Measurements from ENCODE around the gene CNTFR. TPM values are rescaled to one million over a fixed set of nuclear protein-coding genes. Genes with fewer than 3 reads are reported as not detected.

CNTFR gene
- total and polyA plus RNA-seq, 10 of the 15 experiments (the other 5 are each of a cell fraction or from before 2014, with no cell fraction given), result not detected

GRCh38 chr9:34610434-34611206 is 21.1 kb upstream of the CNTFR start:
- Histone ChIP-seq H3K27ac (ENCODE audit: control insufficient read depth, insufficient read depth) (no peak overlapping the region), H2AFZ (ENCODE audit: control insufficient read depth, low read depth, low read length) (no peak overlapping the region), H3K36me3 (ENCODE audit: control insufficient read depth in 2 of 2, insufficient read depth in 2 of 2, low read length in 1 of 2) (peaks cover 0 to 2% of the 10 kb centered on the region in 2 experiments; a peak in 1 of 4 replicates), H3K27me3 (replicated peaks in 1 of 2; ENCODE audit: control insufficient read depth in 2 of 2, insufficient read depth in 2 of 2, low read length in 1 of 2) (no peaks in the 10 kb centered on the region), H3K9ac (ENCODE audit: control insufficient read depth, insufficient read depth, low read length) (no peak overlapping the region), H4K20me1 (ENCODE audit: control insufficient read depth, insufficient read depth) (no peaks in the 10 kb centered on the region), H3K9me3 (replicated peaks; ENCODE audit: control insufficient read depth, insufficient read depth, low read length) (no peaks in the 10 kb centered on the region; the same call in 2 of the 3 replicates), H3K4me1 (ENCODE audit: control insufficient read depth, insufficient read depth, low read length) (peaks cover 6% of the 10 kb centered on the region; the same call in 1 of the 2 replicates), H3K79me2 (ENCODE audit: control insufficient read depth, insufficient read depth, low read length) (peaks cover 6% of the 10 kb centered on the region), H3K4me3 (peak overlapping the region; percentile 81; the same call in 1 of the 2 replicates), H3K4me2 (ENCODE audit: control insufficient read depth, insufficient read depth) (peak overlapping the region; percentile 86)
- RAD21 ChIA-PET (ENCODE audit: unreplicated experiment), result interaction anchor here (0.8 to 1.2 kb wide), 2 partner anchors 24 to 36 kb away, joined by 3 to 4 read pairs; partner anchors contain the start of gene GALT
- CTCF ChIA-PET, result interaction anchor here (1.0 to 5.6 kb wide), 5 partner anchors 10 to 1579 kb away, joined by 3 to 118 read pairs (median 3); partner anchors contain the start of genes DCTN3 and SIGMAR1
- intact Hi-C loops (cut with micrococcal nuclease; ENCODE audit: unreplicated experiment), result no loop called here
- TF ChIP-seq HDAC6 (IDR thresholded peaks at IDR 0.05; ENCODE audit: unreplicated experiment) (no peak), SRF (IDR thresholded peaks at IDR 0.05; ENCODE audit: low read depth in 2 of 2, low read length in 2 of 2) (peak in 1 of 2 experiments; percentile 76; a peak in 2 of 4 replicates), POLR2AphosphoS5 (IDR thresholded peaks at IDR 0.05; ENCODE audit: low read length) (peak; percentile 36; the same call in 1 of the 2 replicates)
- ATAC-seq (no peak), DNase-seq (ENCODE audit: low read depth, low spot score) (no peak), FAIRE-seq (no peak)
- in situ Hi-C loops (cut with MboI), result no loop called here
- POLR2A ChIA-PET, result interaction anchor here (2.2 kb wide), 1 partner anchor 10 kb away, joined by 8 read pairs; the partner anchor contains the start of gene DCTN3
- WGBS (ENCODE audit: insufficient coverage, insufficient replicate concordance, low lambda C conversion rate, missing lambda C conversion rate), result 97% methylated on average over 19 of the region's 20 CpGs
- BruUV-seq (replicated peaks), result no TSS peak
- SMC1A ChIA-PET (ENCODE audit: uncharacterized antibody, unreplicated experiment), result interaction anchor here (0.6 to 2.4 kb wide), 3 partner anchors 10 to 537 kb away, joined by 3 to 13 read pairs (median 4); partner anchors contain the start of gene DCTN3

GRCh38 chr9:34607331-34607730 is 17.8 kb upstream of the CNTFR start:
- ATAC-seq (no peak), FAIRE-seq (no peak), DNase-seq (ENCODE audit: low read depth, low spot score) (no peak)
- Histone ChIP-seq H3K79me2 (ENCODE audit: control insufficient read depth, insufficient read depth, low read length) (peaks cover 6% of the 10 kb centered on the region), H4K20me1 (ENCODE audit: control insufficient read depth, insufficient read depth) (no peaks in the 10 kb centered on the region), H3K9me3 (replicated peaks; ENCODE audit: control insufficient read depth, insufficient read depth, low read length) (no peaks in the 10 kb centered on the region; the same call in 2 of the 3 replicates), H3K4me3 (no peak overlapping the region), H3K36me3 (ENCODE audit: control insufficient read depth in 2 of 2, insufficient read depth in 2 of 2, low read length in 1 of 2) (0 out of 4 replicates have a peak, but pooled peaks cover 0 to 2% of the 10 kb centered on the region in 2 experiments), H2AFZ (ENCODE audit: control insufficient read depth, low read depth, low read length) (no peak overlapping the region), H3K4me1 (ENCODE audit: control insufficient read depth, insufficient read depth, low read length) (peaks cover 2% of the 10 kb centered on the region; the same call in 1 of the 2 replicates), H3K27ac (ENCODE audit: control insufficient read depth, insufficient read depth) (no peak overlapping the region), H3K27me3 (replicated peaks in 1 of 2; ENCODE audit: control insufficient read depth in 2 of 2, insufficient read depth in 2 of 2, low read length in 1 of 2) (peaks cover 0 to 1% of the 10 kb centered on the region in 2 experiments; a peak in 2 of 4 replicates), H3K9ac (ENCODE audit: control insufficient read depth, insufficient read depth, low read length) (no peak overlapping the region), H3K4me2 (ENCODE audit: control insufficient read depth, insufficient read depth) (no peak overlapping the region)
- WGBS (ENCODE audit: insufficient coverage, insufficient replicate concordance, low lambda C conversion rate, missing lambda C conversion rate), result 50% methylated on average over 2 of the region's 2 CpGs
- in situ Hi-C loops (cut with MboI), result no loop called here
- intact Hi-C loops (cut with micrococcal nuclease; ENCODE audit: unreplicated experiment), result no loop called here
- CTCF ChIA-PET, result interaction anchor here (1.6 kb wide), 1 partner anchor 13 kb away, joined by 3 read pairs; the partner anchor contains the start of gene DCTN3
- SMC1A ChIA-PET (ENCODE audit: uncharacterized antibody, unreplicated experiment), result interaction anchor here (0.6 to 1.0 kb wide), 2 partner anchors 15 to 111 kb away, joined by 3 read pairs; no protein-coding TSS in a partner anchor
- RAD21 ChIA-PET (ENCODE audit: unreplicated experiment), result interaction anchor here (1.3 kb wide), 1 partner anchor 18 kb away, joined by 3 read pairs; no protein-coding TSS in a partner anchor
- POLR2A ChIA-PET, result no interaction called here
- BruUV-seq (replicated peaks), result no TSS peak
- TF ChIP-seq ATF3 (IDR thresholded peaks at IDR 0.05; ENCODE audit: borderline replicate concordance, extremely low read depth, low read depth, low read length), result no peak
- no peak for TF ChIP-seq ESRRA (IDR thresholded peaks at IDR 0.05; ENCODE audit: low read length)
- TF ChIP-seq NRF1 (conservative IDR thresholded peaks at IDR 0.05; ENCODE audit: low read depth, low read length), result no peak
- TF ChIP-seq IRF3 (IDR thresholded peaks at IDR 0.05), result no peak
- no peak for TF ChIP-seq RAD21 (IDR thresholded peaks at IDR 0.05; ENCODE audit: insufficient read depth, low read depth, low read length)
